HG03342 (cell line): ENCODE measurements around the gene PSMD14.
"Not testable (repeated sequence)": the region's sequence is repeated elsewhere in the genome, so short reads cannot be mapped to it uniquely, and the experiment has no call there.

ENCODE experiments used
- ATAC-seq: cut with Tn5 transposase; IDR thresholded peaks from one replicate; pipeline ENCODE4 v1.9.1; 2021; ENCODE audit warnings: mild to moderate bottlenecking, moderate library complexity; ENCODE audit not compliant: unreplicated experiment

The PSMD14 gene

DNA sequence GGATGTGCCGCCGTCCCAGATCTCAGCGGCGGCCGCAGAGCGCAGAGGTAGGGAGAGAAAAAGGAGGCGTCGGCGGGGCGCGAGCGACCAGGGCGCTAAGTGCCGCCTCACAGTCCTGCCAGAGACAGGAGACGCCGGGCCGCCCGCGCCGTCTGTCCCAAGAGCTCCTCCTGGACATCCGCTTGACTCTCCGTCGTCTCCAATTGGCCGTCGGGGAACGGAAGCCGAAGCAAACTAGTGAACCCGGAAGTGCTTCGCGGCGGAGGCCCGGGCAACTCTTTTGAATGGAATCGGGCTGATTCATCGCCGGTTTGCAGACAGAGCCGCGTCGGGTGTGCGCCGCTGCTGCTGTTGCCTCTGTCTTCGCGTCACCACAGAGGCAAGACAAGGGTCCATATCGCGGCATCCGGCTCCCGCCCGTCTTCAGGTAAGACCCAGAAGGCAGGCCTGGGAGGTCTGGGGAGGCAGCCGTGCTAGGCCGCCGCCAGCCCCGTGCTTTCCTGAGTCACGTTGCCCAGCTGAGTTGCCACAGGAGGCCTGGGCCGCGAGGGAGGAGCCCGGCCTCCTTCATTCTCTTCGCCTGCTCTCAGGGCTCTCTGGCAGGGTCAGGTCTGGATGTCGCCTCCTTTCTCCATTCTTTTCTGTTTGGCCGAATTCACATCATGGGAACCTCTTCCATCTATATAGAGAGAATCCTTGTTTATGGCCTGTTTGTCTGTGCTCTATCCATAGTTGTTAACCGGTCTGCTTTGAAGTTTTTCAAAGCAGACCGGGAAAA is at the start of gene PSMD14:
PSMD14 (plus strand) TSS at position 248 of the 778 bp plus-strand sequence. CDS start 10,401 bp downstream, outside the sequence.
- ATAC-seq: peak; percentile 97

DNA sequence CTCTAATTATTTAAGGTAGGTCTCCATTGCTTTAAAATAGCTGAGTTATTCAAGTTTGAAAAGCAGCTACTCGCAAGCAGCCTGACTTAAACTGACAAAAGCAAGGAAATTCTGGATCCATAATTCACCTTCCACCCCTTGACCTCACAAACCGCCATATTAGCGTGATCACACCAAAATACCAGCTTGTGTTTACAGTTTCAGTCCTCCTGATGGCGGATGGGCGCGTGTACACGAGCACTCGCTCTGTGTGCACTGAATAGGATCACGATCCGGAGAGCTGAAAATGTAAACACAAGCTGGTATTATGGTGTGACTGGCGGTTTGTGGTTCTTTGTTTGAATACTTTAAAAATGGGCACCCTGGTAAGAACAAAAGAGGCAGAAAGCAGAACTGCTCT is 42.4 kb upstream of the PSMD14 start:
- ATAC-seq: no peak

DNA sequence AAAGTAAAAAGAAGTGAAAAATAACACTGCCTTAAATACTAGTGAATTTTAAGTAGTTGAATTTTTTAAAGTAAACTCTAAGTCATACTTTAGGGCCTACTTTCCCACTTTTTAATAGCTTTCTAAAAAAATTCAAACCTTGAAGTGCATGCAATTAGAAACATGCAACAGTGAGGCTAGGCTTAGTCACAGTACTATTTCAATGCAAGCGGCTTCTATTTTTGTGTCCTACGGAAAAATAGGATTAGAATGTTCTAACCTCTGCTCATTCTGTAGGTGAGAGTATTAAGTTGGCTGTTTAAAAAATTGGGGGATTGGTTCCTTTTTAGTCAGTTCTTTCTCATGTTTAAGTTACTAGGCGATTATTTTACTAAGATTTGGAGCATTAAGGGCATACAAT is 39.1 kb upstream of the PSMD14 start:
- ATAC-seq: no peak

DNA sequence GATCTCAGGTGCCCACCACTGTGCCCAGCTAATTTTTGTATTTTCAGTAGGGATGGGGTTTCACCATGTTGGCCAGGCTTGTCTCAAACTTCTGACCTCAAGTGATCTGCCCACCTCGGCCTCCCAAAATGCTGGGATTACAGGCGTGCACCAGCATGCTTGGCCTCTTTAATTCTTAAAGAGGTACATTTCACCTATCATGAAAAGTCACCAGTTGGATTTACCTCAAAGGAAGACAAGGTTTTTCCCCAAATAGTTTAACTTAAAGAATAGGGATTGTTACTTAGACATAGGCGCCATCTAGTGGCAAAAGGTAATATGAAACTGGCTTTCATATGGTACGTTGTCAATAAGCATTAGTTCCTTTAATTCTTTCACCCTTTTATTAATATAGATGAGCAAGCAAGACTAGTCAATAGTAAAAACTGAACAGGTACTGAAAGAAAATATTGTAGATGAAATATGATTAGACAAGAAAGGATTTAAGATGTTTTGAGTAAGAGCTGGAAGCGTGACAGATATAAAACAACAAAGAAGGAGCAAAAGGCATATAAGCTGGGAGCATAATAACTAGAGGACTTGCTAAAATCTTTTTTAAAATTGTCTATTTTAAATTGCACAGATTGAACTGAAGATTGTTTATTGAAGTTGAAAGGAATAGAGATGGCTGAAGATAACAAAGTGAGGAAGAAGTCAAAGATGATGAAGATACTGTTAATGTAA is 35.0 kb upstream of the PSMD14 start:
- peak; percentile 84 for ATAC-seq

DNA sequence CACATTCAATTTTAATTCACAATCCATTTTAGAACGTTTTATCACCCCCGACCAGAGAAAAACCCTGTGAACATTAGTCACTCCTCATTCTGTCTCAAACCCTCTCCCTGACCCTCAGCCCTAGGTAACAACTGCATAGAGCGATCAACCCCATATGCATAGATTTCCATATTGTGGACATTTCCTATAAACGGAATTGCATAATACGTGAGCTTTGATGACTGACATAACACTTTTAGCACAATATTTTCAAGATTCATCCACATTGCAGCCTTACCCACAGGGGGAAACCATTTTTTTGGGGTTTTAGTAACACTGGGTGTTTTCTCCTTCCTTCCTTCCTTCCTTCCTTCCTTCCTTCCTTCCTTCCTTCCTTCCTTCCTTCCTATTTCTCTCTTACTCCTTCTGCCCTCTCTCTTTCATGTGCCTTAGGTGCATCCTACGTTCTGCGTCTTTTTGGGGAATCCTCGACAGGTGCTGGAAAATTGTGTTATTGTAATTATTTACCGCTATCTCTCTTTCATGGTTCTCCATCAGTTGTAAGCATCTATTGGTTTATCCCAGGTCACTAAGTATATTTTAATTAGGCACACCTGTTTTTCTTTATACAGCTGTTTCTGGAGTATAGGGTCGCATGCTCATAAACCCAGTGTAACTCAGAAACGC is 29.5 kb upstream of the PSMD14 start:
- ATAC-seq: not testable (repeated sequence)

DNA sequence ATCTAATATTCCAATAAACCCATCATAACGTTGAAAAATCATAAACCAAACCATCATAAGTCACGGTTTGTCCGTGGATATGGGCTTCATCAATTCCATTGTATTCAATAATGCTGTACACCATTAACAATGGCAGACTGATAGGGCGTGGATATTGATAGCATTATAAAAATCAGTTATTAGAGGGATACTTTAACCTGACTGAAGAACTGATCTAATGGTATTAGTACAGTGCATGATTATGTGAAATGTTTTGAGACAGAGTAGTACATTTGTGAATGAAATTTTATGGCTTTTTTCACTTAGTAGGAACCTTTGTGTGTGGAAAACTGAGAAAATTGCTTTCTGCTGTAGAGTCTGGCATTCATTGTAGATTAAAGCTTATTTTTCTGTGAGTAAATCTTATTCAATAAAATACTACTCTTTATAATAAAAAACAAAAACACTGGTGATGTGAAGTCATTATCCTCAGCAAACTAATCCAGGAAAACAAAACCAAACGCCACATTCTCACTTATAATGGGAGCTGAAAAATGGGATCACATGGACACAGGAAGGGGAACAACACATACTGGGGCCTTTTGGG is 28.9 kb upstream of the PSMD14 start:
- ATAC-seq: not testable (repeated sequence)

DNA sequence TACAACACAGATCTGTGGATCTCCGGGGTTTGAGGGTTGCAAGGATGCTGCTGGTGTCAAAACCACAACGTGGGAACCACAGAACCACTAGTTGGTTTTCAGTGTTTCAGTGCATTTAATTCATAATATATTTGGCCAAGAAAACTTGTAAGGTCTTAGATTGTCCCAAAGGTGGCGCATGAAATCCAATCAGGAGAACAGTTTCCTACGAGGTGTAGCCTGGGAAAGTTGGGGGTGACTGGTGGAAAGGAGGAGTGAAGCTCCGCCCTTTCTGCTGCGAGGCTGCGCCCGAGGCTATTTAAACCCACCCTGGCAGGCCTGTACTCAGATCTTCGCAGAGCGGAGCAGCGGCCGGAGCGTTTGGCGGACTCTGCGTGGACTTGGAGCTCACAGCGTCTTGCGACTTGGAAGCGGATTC is 27.3 kb upstream of the PSMD14 start:
- ATAC-seq: not testable (repeated sequence)

DNA sequence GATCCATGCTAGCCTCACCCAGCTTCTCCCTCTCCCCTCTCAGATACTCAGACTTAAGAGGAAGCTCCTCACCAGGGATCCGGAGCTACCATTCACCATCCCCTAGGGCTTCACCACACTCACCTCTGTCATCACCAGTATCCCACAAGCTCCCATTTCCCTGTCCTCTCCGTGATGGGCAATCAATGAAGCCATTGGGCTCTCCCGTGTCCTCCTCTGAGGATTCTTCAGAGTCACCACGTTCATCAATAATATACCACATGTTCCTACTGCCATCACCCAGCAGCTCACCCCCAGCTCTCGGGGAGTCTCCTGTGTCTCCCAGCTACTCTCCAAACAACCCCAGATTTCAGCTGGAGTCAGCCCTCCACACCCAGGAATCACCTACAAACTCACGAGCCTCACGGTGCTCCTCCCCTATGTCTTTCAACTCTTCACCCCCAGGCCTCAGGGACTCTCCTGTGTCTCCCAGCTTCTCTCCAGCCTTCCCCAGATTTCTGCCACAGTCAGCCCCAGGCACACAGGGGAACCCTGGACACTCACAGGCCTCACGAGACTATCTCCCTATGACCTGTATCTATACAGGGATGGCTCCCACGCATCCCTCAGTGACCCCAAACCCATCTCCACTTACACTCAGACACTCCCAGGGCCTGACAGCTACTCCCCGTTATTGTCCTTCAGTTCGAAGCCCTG is 26.5 kb upstream of the PSMD14 start:
- not testable (repeated sequence) for ATAC-seq

DNA sequence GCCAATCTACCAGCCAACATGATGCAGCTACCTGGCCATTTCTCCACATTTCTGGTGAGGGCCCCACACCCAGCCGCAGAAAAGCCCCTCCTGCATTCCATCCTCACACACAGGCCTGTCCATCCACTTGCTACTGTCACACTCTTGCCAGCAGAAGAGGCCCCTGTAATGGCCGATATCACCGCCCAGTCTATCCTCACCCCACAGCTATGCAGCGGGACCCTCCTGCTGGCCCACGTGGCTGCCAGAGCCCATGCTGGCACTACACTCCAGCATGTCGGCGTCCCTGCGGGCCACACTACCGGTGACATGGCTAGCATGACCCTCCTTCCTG is 25.9 kb upstream of the PSMD14 start:
- ATAC-seq: not testable (repeated sequence)

DNA sequence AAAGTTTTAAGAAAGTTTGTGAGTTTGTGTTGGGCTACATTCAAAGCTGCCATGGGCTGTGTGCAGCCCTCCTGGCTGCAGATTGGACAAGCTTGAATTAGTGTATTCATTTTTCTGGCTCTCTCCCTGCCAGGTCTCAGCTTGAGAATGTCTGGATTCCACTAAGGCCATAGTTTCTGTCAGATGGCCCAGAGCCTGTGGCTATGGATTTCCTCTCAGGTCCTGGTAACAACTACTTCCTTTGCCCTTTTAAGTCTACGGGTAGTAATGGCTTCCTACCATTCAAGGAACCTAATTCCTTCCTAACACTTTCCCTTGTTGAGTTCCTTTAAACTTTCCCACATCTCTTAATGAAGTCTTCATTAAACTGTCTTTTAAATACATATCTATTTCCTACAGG is 24.3 kb upstream of the PSMD14 start:
- no peak for ATAC-seq

DNA sequence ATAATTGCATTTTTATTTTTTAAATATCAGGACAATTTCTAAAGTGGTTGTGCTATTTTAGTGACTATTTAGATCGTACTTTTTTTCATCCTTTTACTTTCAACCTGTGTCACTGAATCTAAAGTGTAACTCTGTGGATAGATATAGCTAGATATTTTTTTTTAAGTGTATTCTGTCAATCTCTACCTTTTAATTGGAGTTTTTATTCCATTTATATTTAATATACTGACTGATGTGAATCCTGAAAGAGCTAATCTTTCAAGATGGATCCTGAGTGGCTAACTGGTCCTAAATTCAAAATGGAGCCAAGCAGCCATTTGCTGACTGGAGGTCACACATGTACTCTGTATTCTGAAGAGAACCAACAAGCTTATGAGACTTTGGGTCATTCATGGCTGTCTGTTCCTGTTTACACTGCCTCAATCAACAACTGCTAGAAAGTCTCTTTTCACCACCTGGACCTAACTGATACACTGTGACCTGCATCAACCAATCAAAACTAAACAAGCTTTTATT is 4.6 kb upstream of the PSMD14 start:
- no peak for ATAC-seq

DNA sequence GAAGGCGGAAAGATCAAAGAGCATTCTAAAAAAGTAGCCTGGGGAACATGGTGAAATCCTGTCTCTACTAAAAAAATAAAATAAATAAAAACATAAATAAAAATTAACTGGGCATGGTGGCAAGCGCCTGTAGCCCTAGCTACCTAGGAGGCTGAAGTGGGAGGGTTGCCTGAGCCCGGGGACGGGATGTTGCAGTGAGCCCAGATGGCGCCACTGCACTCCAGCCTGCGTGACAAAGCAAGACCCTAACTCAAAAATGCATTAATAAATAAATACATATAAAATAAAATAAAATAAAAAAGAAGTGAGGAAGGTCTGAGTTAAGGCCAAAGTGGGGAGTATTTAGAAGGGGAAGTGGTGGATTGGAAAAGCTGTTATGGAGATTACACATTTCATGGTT is 1.3 kb upstream of the PSMD14 start:
- no peak for ATAC-seq

DNA sequence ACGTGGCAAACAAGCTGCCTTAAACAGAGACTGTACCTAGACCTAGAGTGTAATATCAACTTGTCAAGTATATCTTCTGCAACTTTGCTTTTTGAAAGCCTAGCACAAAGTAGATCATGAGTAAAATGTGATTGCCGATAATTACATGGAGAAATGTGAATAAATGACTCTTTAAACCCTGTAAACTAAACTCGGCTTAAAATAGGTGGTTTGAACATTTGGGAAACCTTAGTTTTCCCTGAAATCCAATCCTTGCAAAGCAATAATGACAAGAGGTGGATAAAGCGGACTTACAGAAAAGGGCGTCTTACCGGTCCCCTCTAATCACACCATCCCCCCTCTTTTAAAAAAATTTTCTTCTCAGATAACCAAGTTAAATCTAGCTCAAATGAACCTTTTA is 549 bp upstream of the PSMD14 start:
- no peak for ATAC-seq

DNA sequence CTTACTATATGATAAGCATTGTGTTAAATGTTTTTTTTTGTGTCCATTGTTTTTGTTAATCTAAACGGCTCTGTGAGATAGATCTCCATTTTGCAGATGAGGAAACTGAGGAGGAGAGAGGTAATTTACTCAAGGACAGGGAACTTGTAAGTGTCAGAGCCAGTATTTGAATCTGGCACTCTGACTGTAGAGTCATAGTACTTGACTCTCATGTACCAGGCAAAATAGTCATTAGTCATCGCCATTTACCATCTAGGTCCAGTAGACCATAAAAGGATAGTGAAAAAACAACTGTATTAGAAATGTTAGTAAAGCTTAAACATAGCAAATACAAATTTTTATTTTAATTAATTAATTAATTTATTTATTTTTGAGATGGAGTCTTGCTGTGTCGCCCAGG is 4.8 kb downstream of the PSMD14 start:
- no peak for ATAC-seq

DNA sequence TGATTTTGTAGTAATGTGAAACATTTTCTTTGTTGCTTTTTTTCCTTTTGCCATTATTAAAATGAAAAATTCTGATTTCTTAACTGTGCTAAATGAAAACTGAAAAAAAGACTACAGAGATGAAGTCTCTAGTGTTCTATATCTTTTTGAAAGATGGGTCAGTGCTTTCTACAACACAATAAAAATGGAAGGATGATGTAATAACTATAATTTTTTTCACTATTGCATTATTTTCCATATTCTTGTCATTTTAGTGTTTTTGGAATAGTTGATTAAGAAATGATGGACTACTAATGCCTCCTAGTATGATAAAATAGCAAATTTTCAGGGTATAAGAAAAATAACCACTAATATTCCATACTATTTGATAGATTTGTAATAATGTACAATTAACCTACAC is 7.2 kb downstream of the PSMD14 start:
- no peak for ATAC-seq

DNA sequence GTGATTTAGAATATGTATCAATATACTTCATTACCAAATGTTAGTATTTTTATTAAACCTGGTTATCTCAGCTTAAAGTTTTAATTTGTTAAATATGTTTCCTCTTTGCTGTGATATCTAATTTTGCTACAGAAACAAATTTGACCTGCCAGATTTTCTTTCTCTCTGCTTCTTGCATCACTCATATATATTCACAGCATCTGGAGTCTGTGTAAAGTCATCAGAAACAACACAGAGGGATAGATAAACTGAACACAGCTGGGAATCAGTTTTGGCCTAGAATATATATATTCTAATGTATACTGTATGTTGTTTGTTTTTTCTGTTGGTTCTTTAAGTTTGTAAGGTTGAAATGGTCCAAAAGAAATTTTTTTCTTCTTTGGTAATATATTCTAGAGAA is 8.5 kb downstream of the PSMD14 start:
- no peak for ATAC-seq

DNA sequence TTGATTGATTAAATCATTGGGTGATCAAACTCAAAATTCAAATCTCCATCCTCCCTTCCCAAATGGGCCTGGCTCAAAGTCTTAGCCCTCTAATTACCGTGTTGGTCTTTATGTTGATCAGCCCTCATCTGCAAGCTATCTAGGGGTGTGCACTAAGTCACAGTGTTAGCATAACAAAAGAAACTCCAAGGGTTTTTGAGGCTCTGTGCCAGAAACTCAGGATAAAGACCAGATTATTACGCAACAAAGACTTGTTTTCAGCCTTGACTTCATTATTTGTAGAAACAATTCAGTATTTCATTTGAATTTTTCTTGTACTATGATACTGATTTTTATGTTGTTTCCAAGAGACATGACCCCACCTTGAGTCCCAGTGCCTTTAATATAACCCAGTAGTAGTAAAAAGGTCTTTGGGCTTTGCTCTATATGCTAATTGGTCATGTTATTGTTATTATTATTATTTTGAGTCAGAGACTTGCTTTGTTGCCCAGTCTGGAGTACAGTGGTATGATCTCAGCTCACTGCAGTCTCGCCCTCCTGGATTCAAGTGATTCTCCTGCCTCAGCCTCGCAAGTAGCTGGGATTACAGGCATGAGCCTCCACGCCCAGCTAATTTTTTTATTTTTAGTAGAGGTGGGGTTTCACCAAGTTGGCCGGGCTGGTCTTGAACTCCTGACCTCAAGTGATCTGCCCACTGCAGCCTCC is 13.9 kb downstream of the PSMD14 start:
- ATAC-seq: no peak

DNA sequence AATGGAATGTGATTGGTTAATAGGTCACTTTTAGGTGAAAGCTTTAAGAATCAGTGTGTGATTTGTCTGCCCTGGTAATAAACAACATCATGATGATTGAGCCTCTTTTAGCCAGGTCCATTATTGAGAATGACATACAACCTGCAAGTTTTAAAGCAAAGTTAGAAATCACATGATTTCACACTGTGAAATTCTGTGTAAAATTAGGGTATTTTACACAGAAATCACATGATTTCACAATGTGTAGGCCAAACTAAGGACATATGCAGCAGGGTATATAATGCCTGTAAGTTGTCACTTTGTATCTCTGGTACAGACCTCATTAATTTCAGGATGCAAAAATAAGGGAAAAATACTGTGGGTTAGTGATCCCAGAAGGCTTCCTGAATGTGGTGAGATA is 16.7 kb downstream of the PSMD14 start:
- no peak for ATAC-seq

DNA sequence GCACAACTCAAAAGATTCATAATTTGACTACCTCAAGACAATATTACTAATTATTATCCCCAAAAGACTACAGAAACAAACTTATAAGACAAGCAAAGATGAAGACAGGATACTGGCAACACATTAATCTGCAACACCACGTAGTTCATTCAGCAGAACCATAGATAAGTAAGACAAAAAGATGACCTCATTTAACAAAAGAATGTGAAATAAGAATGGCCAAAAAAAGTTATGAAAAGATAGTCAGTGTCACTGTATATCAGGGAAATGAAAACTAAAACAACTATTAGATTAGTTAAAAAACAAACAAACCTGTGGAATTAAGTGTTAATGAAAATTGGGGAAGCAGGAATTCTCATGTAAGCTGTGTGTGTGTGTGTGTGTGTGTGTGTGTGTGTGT is 19.4 kb downstream of the PSMD14 start:
- ATAC-seq: no peak

DNA sequence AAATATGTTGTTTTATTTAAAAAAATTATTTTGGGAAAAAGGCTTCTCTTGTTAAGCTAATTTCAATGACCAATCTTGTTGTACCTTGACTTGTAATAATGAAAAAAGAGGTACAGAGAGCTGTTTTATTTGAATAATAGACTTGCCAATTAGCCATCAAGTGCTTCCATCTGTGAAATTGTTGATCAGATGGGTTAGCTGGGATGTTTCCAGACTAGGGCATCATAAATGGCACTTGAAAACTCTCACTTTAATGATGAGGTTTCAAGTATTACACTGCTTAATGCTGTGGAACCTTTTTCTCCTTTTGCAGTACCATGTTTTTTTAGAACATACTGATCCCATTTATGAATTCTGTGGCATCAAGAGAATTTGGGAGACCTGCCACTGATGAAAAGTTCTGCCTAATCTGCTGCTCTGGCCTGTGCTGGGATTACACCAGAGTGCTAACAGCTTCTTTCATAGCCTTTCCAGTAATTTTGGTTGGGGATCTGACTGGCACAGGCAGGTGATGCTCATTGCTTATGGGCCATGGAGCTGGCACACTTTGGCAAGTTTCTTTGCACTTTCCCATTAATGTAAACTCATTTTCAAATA is 24.2 kb downstream of the PSMD14 start:
- no peak for ATAC-seq
